Renal pelvis (tissue), 4 donors: Measurements from ENCODE around the gene PIGS. TPM values are rescaled to one million over a fixed set of nuclear protein-coding genes. Genes with fewer than 3 reads are reported as not detected.

Source experiments
- DNase-seq: peaks from one replicate; pipeline ENCODE4 v3.0.0-alpha.2; 2013
- polyA plus RNA-seq, 3 donors: library from polyadenylated mRNA; unstranded; fragments of 120-200 nt; gene quantifications; one replicate each; pipeline ENCODE4 v1.2.1, GENCODE V29; 2013; ENCODE audit not compliant: insufficient read length in 3 of 3

The PIGS gene
- polyA plus RNA-seq, 3 donors: 95.6 to 111 (median 107) TPM

- DNase-seq: no peak
Observed at GRCh38 chr17:28514561-28515002, 56.7 kb downstream of the PIGS start.

GRCh38 chr17:28513476-28513875, 57.8 kb downstream of the PIGS start:
- DNase-seq: no peak

- no peak for DNase-seq
Observed at GRCh38 chr17:28511858-28512461, 59.4 kb downstream of the PIGS start.

GRCh38 chr17:28509789-28510188, 61.5 kb downstream of the PIGS start:
- no peak for DNase-seq

- DNase-seq: no peak
Observed at GRCh38 chr17:28508211-28508724, 63.1 kb downstream of the PIGS start.

GRCh38 chr17:28507567-28508203, 63.6 kb downstream of the PIGS start:
- no peak for DNase-seq

GRCh38 chr17:28506763-28507487, 64.4 kb downstream of the PIGS start:
- no peak for DNase-seq

GRCh38 chr17:28505986-28506665, 65.2 kb downstream of the PIGS start, which contains the start of gene FOXN1:
Gene FOXN1 (plus strand): TSS chr17:28506348. CDS start chr17:28523970, 17,622 bp downstream.
- DNase-seq: no peak

- DNase-seq: no peak
Observed at GRCh38 chr17:28503420-28503819, 67.9 kb downstream of the PIGS start.

Other genes starting within 250 kb of the PIGS start
- 10 to 100 TPM; 50.6 to 58.9 (median 54.0) TPM for gene IFT20, start 236.1 kb downstream of the PIGS start, polyA plus RNA-seq
- gene TNFAIP1, start 235.8 kb downstream of the PIGS start, polyA plus RNA-seq: 10 to 100 TPM; 40.7 to 44.6 (median 44.5) TPM
- gene POLDIP2, start 214.0 kb downstream of the PIGS start, polyA plus RNA-seq: 100 to 1,000 TPM in 1 of 3 donors, 10 to 100 TPM in 2; 87.6 to 102 (median 93.9) TPM
- not detected for gene SEBOX, start 206.3 kb downstream of the PIGS start, polyA plus RNA-seq
- gene VTN, start 201.2 kb downstream of the PIGS start, polyA plus RNA-seq: 10 to 100 TPM; 18.7 to 25.2 (median 20.4) TPM
- 10 to 100 TPM; 14.9 to 16.8 (median 15.9) TPM for gene SARM1, start 199.8 kb downstream of the PIGS start, polyA plus RNA-seq
- gene SLC46A1, start 165.3 kb downstream of the PIGS start, polyA plus RNA-seq: 10 to 100 TPM; 11.4 to 16.8 (median 14.9) TPM
- gene SLC13A2, start 97.9 kb downstream of the PIGS start, polyA plus RNA-seq: 10 to 100 TPM; 13.0 to 18.8 (median 16.9) TPM
- under 1 TPM; 0.47 to 0.69 (median 0.57) TPM for gene FOXN1, start 65.2 kb downstream of the PIGS start, polyA plus RNA-seq
- 10 to 100 TPM; 60.8 to 78.8 (median 70.3) TPM for gene UNC119, start 18.9 kb downstream of the PIGS start, polyA plus RNA-seq
- 10 to 100 TPM; 29.6 to 31.2 (median 30.1) TPM for gene ALDOC, start 5.4 kb upstream of the PIGS start, polyA plus RNA-seq
- 10 to 100 TPM; 61.9 to 65.9 (median 63.4) TPM for gene SPAG5, start 27.5 kb upstream of the PIGS start, polyA plus RNA-seq
- gene RSKR, start 42.7 kb upstream of the PIGS start, polyA plus RNA-seq: 10 to 100 TPM; 10.6 to 31.7 (median 29.3) TPM
- gene BLTP2, start 73.6 kb upstream of the PIGS start, polyA plus RNA-seq: 100 to 1,000 TPM in 1 of 3 donors, 10 to 100 TPM in 2; 86.0 to 106 (median 99.9) TPM
- 10 to 100 TPM; 76.3 to 87.5 (median 79.7) TPM for gene SDF2, start 90.4 kb upstream of the PIGS start, polyA plus RNA-seq
- 10 to 100 TPM; 68.0 to 81.6 (median 80.7) TPM for gene SUPT6H, start 90.7 kb upstream of the PIGS start, polyA plus RNA-seq
- gene PROCA1, start 140.4 kb upstream of the PIGS start, polyA plus RNA-seq: 10 to 100 TPM in 2 of 3 donors, 1 to 10 TPM in 1; 4.3 to 11.2 (median 10.3) TPM
- 100 to 1,000 TPM; 155 to 193 (median 178) TPM for gene RAB34, start 146.3 kb upstream of the PIGS start, polyA plus RNA-seq
- 100 to 1,000 TPM; 804 to 896 (median 874) TPM for gene RPL23A, start 148.5 kb upstream of the PIGS start, polyA plus RNA-seq
- 10 to 100 TPM; 16.6 to 19.8 (median 18.5) TPM for gene TLCD1, start 154.7 kb upstream of the PIGS start, polyA plus RNA-seq
- 10 to 100 TPM in 2 of 3 donors, 1 to 10 TPM in 1; 7.1 to 13.8 (median 12.4) TPM for gene NEK8, start 157.3 kb upstream of the PIGS start, polyA plus RNA-seq
- 100 to 1,000 TPM; 133 to 163 (median 136) TPM for gene TRAF4, start 172.5 kb upstream of the PIGS start, polyA plus RNA-seq